Activated CD4-positive, CD25-positive, alpha-beta regulatory T cell (primary cell): Measurements from ENCODE around the gene ZNF778.

Experiments
- DNase-seq, 4 experiments: peaks; one replicate each; lab custom pipeline; 2025; lab: John Stamatoyannopoulos, UW

ZNF778 gene

GRCh38 chr16:89217388-89218191, at the start of gene ZNF778:
Gene ZNF778 (plus strand): TSS chr16:89217703. CDS start chr16:89221128, 3,425 bp downstream.
- DNase-seq = peak; percentile 46 to 70 (median 62)

GRCh38 chr16:89168381-89169189, 48.9 kb upstream of the ZNF778 start:
- no peak for DNase-seq

GRCh38 chr16:89169778-89170177, 47.7 kb upstream of the ZNF778 start:
- no peak for DNase-seq

- DNase-seq = no peak
Measured at GRCh38 chr16:89170346-89171215, 46.9 kb upstream of the ZNF778 start.

- peak; percentile 90 to 96 (median 92) for DNase-seq
Measured at GRCh38 chr16:89171216-89172170, 46.0 kb upstream of the ZNF778 start, which contains the start of gene CDH15. Gene CDH15 (plus strand): TSS chr16:89171748. CDS start chr16:89171832, 84 bp downstream.

- DNase-seq = no peak
Measured at GRCh38 chr16:89172171-89172527, 45.4 kb upstream of the ZNF778 start.

- no peak for DNase-seq
Measured at GRCh38 chr16:89172528-89173173, 44.9 kb upstream of the ZNF778 start.

GRCh38 chr16:89173174-89173921, 44.2 kb upstream of the ZNF778 start:
- no peak for DNase-seq

- DNase-seq = no peak
Measured at GRCh38 chr16:89174055-89174827, 43.3 kb upstream of the ZNF778 start.

- DNase-seq = no peak
Measured at GRCh38 chr16:89174877-89175276, 42.6 kb upstream of the ZNF778 start.

GRCh38 chr16:89175280-89176146, 42.0 kb upstream of the ZNF778 start:
- no peak for DNase-seq

- no peak for DNase-seq
Measured at GRCh38 chr16:89176147-89176690, 41.3 kb upstream of the ZNF778 start.

GRCh38 chr16:89176717-89177116, 40.8 kb upstream of the ZNF778 start:
- DNase-seq = no peak

GRCh38 chr16:89177501-89177900, 40.0 kb upstream of the ZNF778 start:
- no peak for DNase-seq

GRCh38 chr16:89178453-89179147, 38.9 kb upstream of the ZNF778 start:
- no peak for DNase-seq

- no peak for DNase-seq
Measured at GRCh38 chr16:89179148-89179484, 38.4 kb upstream of the ZNF778 start.
